ENCODE results near the gene ECE1. TPM values are rescaled to one million over a fixed set of nuclear protein-coding genes. Genes with fewer than 3 reads are reported as not detected.

The ECE1 gene
- total and polyA plus RNA-seq, 7 donors, result 12.2 to 24.9 (median 14.6) TPM

DNA sequence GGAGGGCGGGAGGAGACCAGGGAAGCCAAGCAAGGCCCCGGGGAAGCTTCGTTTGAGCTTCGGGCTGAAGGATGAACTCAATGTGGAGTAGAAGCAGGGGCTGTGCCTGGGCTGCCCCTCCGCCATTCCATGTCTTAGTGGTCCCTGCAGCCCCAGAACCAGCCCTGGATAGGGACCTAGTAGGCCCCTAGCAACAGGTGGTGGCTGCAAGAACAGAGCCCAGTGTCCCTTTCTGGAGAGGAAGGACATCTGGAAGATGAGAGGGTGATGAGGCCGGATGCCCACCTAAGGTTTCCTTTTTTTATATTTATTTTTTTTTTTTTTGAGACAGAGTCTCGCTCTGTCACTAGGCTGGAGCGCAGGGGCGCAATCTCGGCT, 27.2 kb downstream of the ECE1 start:
- 66 to 72% (median 71%) methylated on average over 10 of the region's 10 CpGs for WGBS, 3 donors
- TF ChIP-seq, protein P1, sequence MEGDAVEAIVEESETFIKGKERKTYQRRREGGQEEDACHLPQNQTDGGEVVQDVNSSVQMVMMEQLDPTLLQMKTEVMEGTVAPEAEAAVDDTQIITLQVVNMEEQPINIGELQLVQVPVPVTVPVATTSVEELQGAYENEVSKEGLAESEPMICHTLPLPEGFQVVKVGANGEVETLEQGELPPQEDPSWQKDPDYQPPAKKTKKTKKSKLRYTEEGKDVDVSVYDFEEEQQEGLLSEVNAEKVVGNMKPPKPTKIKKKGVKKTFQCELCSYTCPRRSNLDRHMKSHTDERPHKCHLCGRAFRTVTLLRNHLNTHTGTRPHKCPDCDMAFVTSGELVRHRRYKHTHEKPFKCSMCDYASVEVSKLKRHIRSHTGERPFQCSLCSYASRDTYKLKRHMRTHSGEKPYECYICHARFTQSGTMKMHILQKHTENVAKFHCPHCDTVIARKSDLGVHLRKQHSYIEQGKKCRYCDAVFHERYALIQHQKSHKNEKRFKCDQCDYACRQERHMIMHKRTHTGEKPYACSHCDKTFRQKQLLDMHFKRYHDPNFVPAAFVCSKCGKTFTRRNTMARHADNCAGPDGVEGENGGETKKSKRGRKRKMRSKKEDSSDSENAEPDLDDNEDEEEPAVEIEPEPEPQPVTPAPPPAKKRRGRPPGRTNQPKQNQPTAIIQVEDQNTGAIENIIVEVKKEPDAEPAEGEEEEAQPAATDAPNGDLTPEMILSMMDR (IDR thresholded peaks at IDR 0.05), result no peak
- Histone ChIP-seq H3K4me3 (no peak overlapping the region), H3K36me3 (ENCODE audit: insufficient read depth in 1 of 2, low read depth in 1 of 2) (no peaks in the 10 kb centered on the region), H3K4me1 (peaks cover 21% of the 10 kb centered on the region), H3K9me3 (no peaks in the 10 kb centered on the region), H3K27ac (peak overlapping the region; percentile 81), H3K27me3 (ENCODE audit: insufficient read depth in 3 of 3, low read length in 2 of 3) (peaks cover 0 to 4% (median 0%) of the 10 kb centered on the region in 3 donors)
- intact Hi-C loops (cut with DNase I), result loop anchor here in 1 of 2 donors (5.0 kb wide), 1 partner anchor 79 kb away; no protein-coding TSS in a partner anchor
- ATAC-seq (no peak), DNase-seq (no peak)

DNA sequence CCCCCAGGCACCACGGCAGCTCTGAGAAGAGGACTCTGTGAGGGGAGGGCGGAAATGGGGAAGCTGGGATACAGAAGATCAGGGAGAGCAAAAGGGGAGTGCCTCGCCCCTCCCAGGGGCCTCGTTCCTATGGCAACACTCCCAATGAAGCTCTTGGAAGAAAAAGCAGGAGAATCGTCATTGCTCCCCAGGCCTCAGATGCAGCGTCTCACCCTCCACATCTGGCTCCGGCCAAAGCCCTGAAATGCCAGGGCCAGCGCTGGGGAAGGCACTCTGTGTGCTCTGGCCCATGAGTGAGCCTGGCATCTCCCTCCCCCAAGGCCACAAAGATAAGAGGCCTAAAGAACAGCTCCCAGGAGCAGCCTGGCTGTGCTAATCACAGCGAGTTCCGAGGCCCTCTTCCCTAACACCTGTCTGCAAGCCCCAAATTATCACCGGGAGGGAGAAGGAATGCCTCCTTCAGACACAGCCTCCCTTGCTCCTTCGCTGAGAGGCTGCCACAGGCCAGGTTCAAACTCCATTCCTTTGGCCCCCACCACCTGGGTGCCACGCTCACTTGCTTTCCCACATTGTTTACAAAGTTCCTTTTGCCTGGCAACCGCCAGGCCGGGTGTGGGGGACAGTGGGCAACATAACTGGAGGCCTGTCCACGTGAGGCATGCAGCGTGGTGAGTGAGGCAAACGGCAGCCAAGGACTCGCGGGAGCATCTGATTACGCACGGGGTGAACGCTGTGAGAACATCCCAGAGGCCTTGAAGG, 27.8 kb downstream of the ECE1 start:
- WGBS, 3 donors, result 37 to 48% (median 42%) methylated on average over 23 of the region's 23 CpGs
- DNase-seq (peak; percentile 84 to 89), ATAC-seq (peak; percentile 50 to 76 (median 66))
- Histone ChIP-seq H3K27ac (peak overlapping the region; percentile 81), H3K27me3 (ENCODE audit: insufficient read depth in 3 of 3, low read length in 2 of 3) (peaks cover 0 to 4% (median 0%) of the 10 kb centered on the region in 3 donors), H3K36me3 (ENCODE audit: insufficient read depth in 1 of 2, low read depth in 1 of 2) (no peaks in the 10 kb centered on the region), H3K4me1 (peaks cover 21% of the 10 kb centered on the region), H3K9me3 (no peaks in the 10 kb centered on the region), H3K4me3 (peak overlapping the region; percentile 15)
- TF ChIP-seq, protein P1 (IDR thresholded peaks at IDR 0.05), result no peak
- intact Hi-C loops (cut with DNase I), result loop anchor here in 1 of 2 donors (5.0 kb wide), 1 partner anchor 80 kb away; no protein-coding TSS in a partner anchor

DNA sequence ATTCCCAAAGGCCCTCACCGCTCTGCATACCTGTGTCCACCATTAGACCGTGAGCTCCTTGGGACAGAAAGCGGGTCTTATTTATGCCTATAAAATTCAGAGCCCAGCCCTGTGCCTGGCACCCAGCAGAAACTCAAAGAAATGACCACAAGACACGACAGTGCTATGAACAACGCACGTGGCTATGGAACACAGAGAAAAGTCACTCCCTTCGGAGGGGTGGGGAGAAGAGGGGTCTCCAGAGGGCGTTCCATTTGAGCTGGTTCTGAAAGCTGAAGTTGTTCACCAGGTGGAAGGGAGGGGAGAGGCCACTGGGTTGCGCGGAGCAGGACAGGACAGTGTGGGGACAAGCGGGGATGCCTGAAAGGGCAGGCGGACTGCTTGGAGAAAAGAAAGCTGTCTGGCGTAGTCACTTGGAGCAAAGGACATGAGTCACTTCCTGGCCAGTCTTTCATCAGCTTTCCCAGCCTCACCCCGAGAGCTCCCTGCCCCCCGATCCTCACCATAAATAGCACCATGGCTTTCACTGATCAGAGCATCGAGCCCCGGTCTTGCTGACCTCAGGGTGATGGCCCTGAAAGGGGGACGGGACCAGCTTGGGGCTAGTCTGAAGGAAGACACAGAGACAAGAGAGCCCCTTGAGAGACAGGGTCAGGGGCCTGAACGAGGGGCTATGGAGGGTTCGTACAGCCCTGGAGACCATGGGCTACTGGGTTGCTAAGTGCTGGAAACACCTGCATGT, 28.5 kb downstream of the ECE1 start:
- 37 to 59% (median 48%) methylated on average over 19 to 20 of the region's 20 CpGs for WGBS, 3 donors
- intact Hi-C loops (cut with DNase I), result loop anchor here in 1 of 2 donors (5.0 kb wide), 1 partner anchor 81 kb away; no protein-coding TSS in a partner anchor
- peak overlapping the region; percentile 15 for H3K4me3 ChIP-seq
- peak; percentile 72 to 81 for DNase-seq
- ATAC-seq, result peak; percentile 67 to 82 (median 78)
- TF ChIP-seq, protein P1 (IDR thresholded peaks at IDR 0.05), result no peak
- peaks cover 21% of the 10 kb centered on the region for H3K4me1 ChIP-seq
- peak overlapping the region; percentile 81 for H3K27ac ChIP-seq
- peaks cover 0 to 4% (median 0%) of the 10 kb centered on the region in 3 donors for H3K27me3 ChIP-seq (ENCODE audit: insufficient read depth in 3 of 3, low read length in 2 of 3)
- H3K36me3 ChIP-seq (ENCODE audit: insufficient read depth in 1 of 2, low read depth in 1 of 2), result no peaks in the 10 kb centered on the region
- no peaks in the 10 kb centered on the region for H3K9me3 ChIP-seq

DNA sequence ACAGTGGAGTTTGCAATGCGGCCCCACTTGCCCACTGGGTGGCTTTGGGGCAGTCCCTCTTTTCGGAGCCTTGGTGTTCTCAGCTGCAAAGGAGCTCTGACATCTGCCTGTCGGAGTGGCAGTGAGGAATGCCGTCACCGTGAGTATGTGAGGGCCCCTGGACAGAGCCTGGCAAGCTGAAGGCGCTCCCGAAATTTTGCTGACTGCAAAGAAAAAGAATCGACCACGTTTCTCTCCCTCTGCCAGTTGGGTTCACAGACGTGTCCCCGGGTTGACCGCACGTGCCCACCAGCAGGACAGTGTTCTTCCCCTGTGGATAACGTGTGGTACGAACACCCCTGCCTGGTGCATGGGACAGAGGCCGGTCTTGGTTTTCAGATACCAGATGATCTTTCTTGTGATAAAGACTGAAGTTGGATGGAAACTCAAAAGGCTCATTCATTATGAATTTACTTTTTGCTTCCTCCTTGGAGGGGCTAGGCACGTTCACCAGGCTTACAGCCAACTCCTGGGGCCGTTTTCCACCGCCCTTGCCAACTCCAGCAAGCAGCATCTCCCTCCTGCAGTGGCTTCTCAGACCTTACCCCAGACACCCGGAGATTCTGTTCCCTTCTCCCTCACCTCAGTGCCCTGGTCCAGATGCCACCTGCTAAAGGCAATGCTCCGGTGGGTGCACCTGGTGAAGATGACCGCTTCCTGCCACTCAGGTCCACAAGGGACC, 29.7 kb downstream of the ECE1 start:
- WGBS, 3 donors, result 68 to 72% (median 72%) methylated on average over 22 of the region's 22 CpGs
- Histone ChIP-seq H3K27ac (peak overlapping the region; percentile 81), H3K36me3 (ENCODE audit: insufficient read depth in 1 of 2, low read depth in 1 of 2) (peaks cover 0 to 2% of the 10 kb centered on the region in 2 donors), H3K9me3 (no peaks in the 10 kb centered on the region), H3K27me3 (ENCODE audit: insufficient read depth in 3 of 3, low read length in 2 of 3) (peaks cover 0 to 4% (median 0%) of the 10 kb centered on the region in 3 donors), H3K4me3 (no peak overlapping the region), H3K4me1 (peaks cover 21% of the 10 kb centered on the region)
- intact Hi-C loops (cut with DNase I), result loop anchor here in 1 of 2 donors (5.0 kb wide), 1 partner anchor 82 kb away; no protein-coding TSS in a partner anchor
- no peak for ATAC-seq
- TF ChIP-seq, protein P1 (IDR thresholded peaks at IDR 0.05), result no peak
- DNase-seq, result no peak
